HG02623 (cell line): ENCODE data around the gene ZNF581.

Experiments used
- ATAC-seq: cut with Tn5 transposase; IDR thresholded peaks from one replicate; pipeline ENCODE4 v1.9.1; 2021; ENCODE audit warnings: moderate library complexity; ENCODE audit not compliant: unreplicated experiment

ZNF581 gene

GRCh38 chr19:55611300-55611982 is 32.0 kb upstream of the ZNF581 start:
- no peak for ATAC-seq

- no peak for ATAC-seq
Measured at GRCh38 chr19:55611983-55612645, 31.3 kb upstream of the ZNF581 start.

GRCh38 chr19:55613396-55613795 is 30.1 kb upstream of the ZNF581 start:
- no peak for ATAC-seq

- ATAC-seq: no peak
Measured at GRCh38 chr19:55613930-55614710, 29.3 kb upstream of the ZNF581 start.

GRCh38 chr19:55614711-55615542 is 28.5 kb upstream of the ZNF581 start:
- no peak for ATAC-seq

- ATAC-seq: no peak
Measured at GRCh38 chr19:55615543-55616394, 27.7 kb upstream of the ZNF581 start.

- no peak for ATAC-seq
Measured at GRCh38 chr19:55616395-55616875, 27.0 kb upstream of the ZNF581 start.

- no peak for ATAC-seq
Measured at GRCh38 chr19:55617426-55617825, 26.0 kb upstream of the ZNF581 start.

- ATAC-seq: no peak
Measured at GRCh38 chr19:55618426-55618825, 25.0 kb upstream of the ZNF581 start.

- no peak for ATAC-seq
Measured at GRCh38 chr19:55619286-55619685, 24.2 kb upstream of the ZNF581 start.

- no peak for ATAC-seq
Measured at GRCh38 chr19:55620410-55621204, 22.8 kb upstream of the ZNF581 start.

- ATAC-seq: no peak
Measured at GRCh38 chr19:55621205-55621672, 22.2 kb upstream of the ZNF581 start.

GRCh38 chr19:55621673-55622231 is 21.7 kb upstream of the ZNF581 start:
- no peak for ATAC-seq

- no peak for ATAC-seq
Measured at GRCh38 chr19:55622242-55622969, 21.0 kb upstream of the ZNF581 start.

- no peak for ATAC-seq
Measured at GRCh38 chr19:55623130-55623529, 20.3 kb upstream of the ZNF581 start.

- no peak for ATAC-seq
Measured at GRCh38 chr19:55623561-55623960, 19.9 kb upstream of the ZNF581 start.

- peak; percentile 64 for ATAC-seq
Measured at GRCh38 chr19:55624109-55625003, 19.1 kb upstream of the ZNF581 start, which contains the start of gene ZNF784. ZNF784 (minus strand) TSS chr19:55624566; CDS start chr19:55624561, 5 bp downstream.
